Right atrium auricular region (tissue), 2 donors: Measurements from ENCODE around the gene SMYD3. TPM values are rescaled to one million over a fixed set of nuclear protein-coding genes. Genes with fewer than 3 reads are reported as not detected.
A peak's percentile ranks its signal among the peaks of the same experiment; 100 is the strongest.

Experiments
- DNase-seq: peaks from one replicate; pipeline ENCODE4 v3.0.0-alpha.2; 2019; ENCODE audit warnings: low spot score
- H3K27ac ChIP-seq, 2 donors: fragments of 200-600 bp; sonication (generic); 1 replicate in 1 of 2; 2 replicates in 1 of 2; pipeline ENCODE4 v1.5.1; 2016 to 2019
- H3K27me3 ChIP-seq, 2 donors: fragments of 200-600 bp; sonication (generic); one replicate each; pipeline versions ENCODE4 v1.5.1 to v1.6.0; 2017 to 2019
- H3K36me3 ChIP-seq: fragments of 200-600 bp; sonication (generic); one replicate; pipeline ENCODE4 v1.5.1; 2016
- H3K4me1 ChIP-seq, 2 donors: fragments of 200-600 bp; sonication (generic); one replicate each; pipeline versions ENCODE4 v1.5.1 to v1.6.0; 2017 to 2019
- H3K4me3 ChIP-seq, 2 donors: fragments of 200-600 bp; sonication (generic); 1 replicate in 1 of 2; 2 replicates in 1 of 2; pipeline ENCODE4 v1.5.1; 2017 to 2019; ENCODE audit warnings: mild to moderate bottlenecking in 1 of 2, moderate library complexity in 1 of 2
- H3K9me3 ChIP-seq, 2 donors: fragments of 200-600 bp; sonication (generic); one replicate each; pipeline ENCODE4 v1.5.1; 2019
- CTCF ChIP-seq, 2 donors: fragments of 200-600 bp; sonication (generic); IDR thresholded peaks; one replicate each; pipeline ENCODE4 v1.5.1; 2019; ENCODE audit warnings: antibody characterized with exemption in 2 of 2
- total RNA-seq, 2 donors: library from RNA; depleted of rRNA; stranded (reverse); fragments of >200 nt; gene quantifications; one replicate each; pipeline ENCODE4 v1.1.0, GENCODE V29; 2016

Gene SMYD3
- total RNA-seq, 2 donors from 2014 or later, result 7.9 to 8.5 TPM

- H3K4me3 ChIP-seq, result no peak overlapping the region
- no peaks in the 10 kb centered on the region for H3K4me1 ChIP-seq
- peak in 1 of 2 donors; percentile 56 for TF ChIP-seq CTCF (IDR thresholded peaks at IDR 0.05)
- H3K36me3 ChIP-seq, result no peaks in the 10 kb centered on the region
- H3K9me3 ChIP-seq, result no peaks in the 10 kb centered on the region
- no peak for DNase-seq
- no peak overlapping the region for H3K27ac ChIP-seq
- no peaks in the 10 kb centered on the region for H3K27me3 ChIP-seq
These were observed 389.9 kb downstream of the SMYD3 start for GRCh38 chr1:246117066-246117791.

GRCh38 chr1:246114369-246114768, 392.7 kb downstream of the SMYD3 start:
- no peak for TF ChIP-seq CTCF (IDR thresholded peaks at IDR 0.05)
- DNase-seq, result no peak
- Histone ChIP-seq H3K4me1 (no peaks in the 10 kb centered on the region), H3K4me3 (no peak overlapping the region), H3K9me3 (no peaks in the 10 kb centered on the region), H3K36me3 (no peaks in the 10 kb centered on the region), H3K27me3 (no peaks in the 10 kb centered on the region), H3K27ac (no peak overlapping the region)

GRCh38 chr1:246113555-246114095, 393.5 kb downstream of the SMYD3 start:
- no peak overlapping the region for H3K27ac ChIP-seq
- TF ChIP-seq CTCF (IDR thresholded peaks at IDR 0.05), result no peak
- no peaks in the 10 kb centered on the region for H3K27me3 ChIP-seq
- H3K4me1 ChIP-seq, result no peaks in the 10 kb centered on the region
- no peaks in the 10 kb centered on the region for H3K36me3 ChIP-seq
- H3K4me3 ChIP-seq, result no peak overlapping the region
- no peak for DNase-seq
- no peaks in the 10 kb centered on the region for H3K9me3 ChIP-seq

GRCh38 chr1:246111570-246111969, 395.5 kb downstream of the SMYD3 start:
- Histone ChIP-seq H3K4me3 (no peak overlapping the region), H3K9me3 (no peaks in the 10 kb centered on the region), H3K4me1 (no peaks in the 10 kb centered on the region), H3K27me3 (no peaks in the 10 kb centered on the region), H3K36me3 (no peaks in the 10 kb centered on the region), H3K27ac (no peak overlapping the region)
- no peak for DNase-seq
- TF ChIP-seq CTCF (IDR thresholded peaks at IDR 0.05), result no peak

GRCh38 chr1:246110343-246111219, 396.5 kb downstream of the SMYD3 start:
- Histone ChIP-seq H3K27me3 (no peaks in the 10 kb centered on the region), H3K4me3 (no peak overlapping the region), H3K27ac (no peak overlapping the region), H3K36me3 (no peaks in the 10 kb centered on the region), H3K9me3 (no peaks in the 10 kb centered on the region), H3K4me1 (no peaks in the 10 kb centered on the region)
- no peak for DNase-seq
- no peak for TF ChIP-seq CTCF (IDR thresholded peaks at IDR 0.05)
